Esophagus mucosa (tissue), 1 donor: ENCODE data around the gene COL4A2. TPM values are rescaled to one million over a fixed set of nuclear protein-coding genes. Genes with fewer than 3 reads are reported as not detected.
A peak's percentile ranks its signal among the peaks of the same experiment; 100 is the strongest.
"Not testable (repeated sequence)": the region's sequence is repeated elsewhere in the genome, so short reads cannot be mapped to it uniquely, and the experiment has no call there.

ENCODE experiments used
- ATAC-seq: fragments of 200-7000 bp; cut with Tn5 transposase; one replicate; pipeline ENCODE4 v1.9.1; 2020
- total RNA-seq: library from RNA; stranded (reverse); gene quantifications from one replicate; pipeline ENCODE4 v1.2.4, GENCODE V29; 2023
- donor health status: DM: yes; HTN: yes; CAD: no.

COL4A2 gene
- total RNA-seq, 1 donor from 2014 or later: 30.8 TPM

DNA sequence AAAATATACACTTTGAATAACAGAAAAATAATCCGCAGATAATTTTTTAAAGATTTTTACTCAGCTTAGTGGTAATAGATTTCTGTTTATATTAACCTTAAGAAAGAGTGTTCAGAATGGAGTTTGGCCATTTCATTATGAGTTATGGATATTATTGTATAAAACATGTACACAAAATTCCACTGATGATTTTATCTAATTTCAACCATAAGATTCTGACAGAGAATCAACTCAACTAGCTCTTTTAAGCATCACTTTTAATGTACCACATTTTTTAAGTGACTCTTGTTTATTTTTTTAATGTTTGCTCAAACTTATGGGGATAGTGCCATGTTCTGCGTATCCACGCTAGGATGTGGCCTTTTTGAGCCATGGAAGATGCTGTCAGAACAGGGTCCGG lies 75.7 kb downstream of the COL4A2 start:
- no peak for ATAC-seq

DNA sequence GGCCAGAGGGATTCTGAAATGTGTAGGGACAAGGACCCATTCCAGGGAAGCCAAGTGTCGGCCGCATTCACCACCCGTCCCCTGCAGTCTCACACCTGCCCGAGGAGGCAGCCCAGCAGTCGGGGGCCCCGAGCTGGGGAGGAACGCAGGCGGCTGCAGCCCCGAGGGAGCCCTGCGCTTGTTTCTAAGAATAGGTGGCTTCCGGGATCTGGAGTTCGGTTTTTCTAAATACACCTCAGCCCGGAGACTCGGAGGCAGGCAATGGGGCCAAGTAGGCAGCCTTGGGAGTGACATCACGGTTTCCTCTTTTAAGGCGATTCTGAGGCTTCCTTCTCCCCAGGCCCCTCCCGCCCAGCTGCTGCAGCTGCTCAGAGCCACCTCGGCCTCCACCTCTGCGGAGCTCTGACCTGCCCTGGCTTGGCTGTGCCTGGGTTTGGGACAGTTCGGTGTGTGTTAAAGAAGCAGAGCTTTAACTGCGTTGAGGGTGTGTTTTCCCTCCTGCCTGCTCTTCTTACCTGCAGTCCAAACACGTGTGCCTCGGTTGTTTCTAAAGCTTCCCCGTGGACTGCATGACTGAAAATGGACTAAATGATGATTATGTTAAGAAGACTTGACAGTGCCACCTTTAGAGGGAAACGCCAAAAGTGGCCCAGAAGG lies 80.5 kb downstream of the COL4A2 start:
- peak; percentile 42 for ATAC-seq

DNA sequence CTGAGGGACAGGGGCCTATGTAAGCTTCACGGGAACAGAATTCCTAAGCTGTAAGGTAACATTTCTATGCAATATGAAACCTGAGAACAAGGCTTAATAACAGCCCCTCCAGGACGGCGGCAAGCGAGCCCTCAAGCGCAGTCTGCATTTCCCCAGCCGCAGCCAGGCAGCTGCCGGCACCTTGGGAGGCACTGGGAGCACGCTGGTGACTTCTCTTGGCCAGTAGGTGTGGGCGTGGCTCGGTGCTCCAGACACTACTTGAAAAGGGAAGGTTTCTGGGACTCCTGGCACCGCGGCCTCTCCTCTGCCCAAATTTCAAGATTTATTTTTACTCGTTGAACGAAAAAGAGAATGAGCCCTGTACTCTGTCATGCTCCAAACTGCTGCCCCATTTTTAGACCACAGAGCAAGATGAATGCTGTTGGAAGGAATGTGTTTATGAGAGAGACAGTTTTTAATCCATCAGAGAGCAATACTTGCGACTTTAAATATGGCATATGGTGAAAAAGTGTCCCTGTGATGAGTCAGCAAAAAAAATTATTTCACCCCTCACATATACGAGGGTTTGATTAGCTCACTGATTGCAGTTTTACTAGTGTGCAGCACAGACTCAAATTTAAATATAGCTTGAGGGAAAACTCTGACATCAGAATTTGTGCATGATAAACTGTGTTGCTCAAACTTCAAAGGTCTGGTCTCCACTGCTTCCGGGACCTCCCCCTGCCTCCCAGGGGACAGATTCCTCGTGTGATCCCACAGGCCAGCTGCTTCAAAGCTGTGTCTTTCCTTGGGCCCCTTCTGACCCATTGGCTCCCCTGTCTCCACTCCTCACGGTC lies 81.2 kb downstream of the COL4A2 start:
- ATAC-seq: no peak

DNA sequence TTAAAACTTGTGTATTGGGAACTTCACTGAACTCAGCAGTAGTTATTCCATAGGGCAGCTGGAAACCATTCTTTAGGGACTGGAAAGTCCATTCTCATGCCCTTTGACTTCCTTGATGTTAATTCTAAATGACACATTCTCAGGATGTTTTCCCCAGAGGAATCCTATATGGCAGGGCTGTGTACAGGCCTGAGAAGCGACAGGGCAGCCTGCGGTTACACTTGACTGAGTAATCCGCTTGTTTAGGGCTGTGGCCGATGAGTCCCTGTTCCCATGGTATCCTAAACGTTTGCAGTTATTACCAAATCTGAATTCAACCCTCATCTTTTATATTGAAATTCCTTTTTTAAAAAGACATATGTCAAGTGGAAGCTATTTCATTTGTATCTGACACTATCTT lies 83.5 kb downstream of the COL4A2 start:
- ATAC-seq: no peak

DNA sequence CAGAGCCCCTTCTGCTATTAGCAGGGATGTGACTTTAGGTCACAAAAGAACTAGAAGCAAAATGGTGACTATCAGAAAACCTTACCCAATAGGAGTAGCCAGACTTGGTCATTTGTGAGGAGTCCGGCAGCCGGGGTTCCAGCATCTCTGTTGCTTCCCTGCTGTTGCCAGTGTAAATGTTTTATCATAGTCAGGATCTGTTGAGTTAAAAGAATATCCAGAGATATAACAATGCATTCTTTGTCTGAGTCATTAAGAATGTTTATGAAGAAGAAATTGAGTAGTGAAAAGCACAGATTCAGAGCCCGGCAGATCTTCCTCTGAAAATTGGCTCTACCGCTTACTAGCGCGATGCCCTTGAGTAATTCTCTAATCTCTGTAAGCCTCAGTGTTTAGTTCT lies 84.2 kb downstream of the COL4A2 start:
- no peak for ATAC-seq

DNA sequence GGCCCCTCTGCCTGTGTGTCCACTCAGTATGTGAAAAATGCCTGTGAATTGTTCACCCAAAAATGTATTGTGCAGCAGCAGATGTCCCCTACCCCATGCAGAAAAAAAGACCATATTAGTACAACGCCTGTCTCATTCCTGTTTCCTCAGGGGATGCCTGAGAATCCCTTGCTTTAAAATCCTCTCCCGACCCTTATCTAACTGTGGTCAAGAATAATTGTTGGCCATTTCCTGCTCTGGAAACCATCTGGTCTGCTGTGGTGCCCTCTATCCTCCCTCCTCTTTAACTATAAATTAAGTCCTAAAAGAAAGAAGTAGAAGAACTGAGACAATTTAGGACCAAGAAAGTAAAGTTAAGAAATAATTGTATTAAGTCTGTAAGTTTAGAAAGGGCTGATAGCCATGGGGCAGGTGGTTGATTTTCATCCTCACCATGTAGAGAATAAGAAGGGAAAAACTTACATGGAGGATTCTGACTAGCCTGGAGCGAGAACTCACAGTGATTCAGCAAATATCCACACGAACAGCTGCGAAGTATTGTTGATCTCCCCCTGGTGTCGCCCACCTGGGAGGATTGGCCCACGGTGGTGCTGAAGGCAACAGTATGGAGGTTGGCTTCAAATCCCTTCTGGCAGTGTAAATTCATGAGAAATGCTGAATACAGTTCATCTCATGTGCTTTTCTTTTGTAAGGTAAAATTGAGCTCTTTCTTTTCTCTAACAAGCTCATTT lies 85.6 kb downstream of the COL4A2 start:
- no peak for ATAC-seq

DNA sequence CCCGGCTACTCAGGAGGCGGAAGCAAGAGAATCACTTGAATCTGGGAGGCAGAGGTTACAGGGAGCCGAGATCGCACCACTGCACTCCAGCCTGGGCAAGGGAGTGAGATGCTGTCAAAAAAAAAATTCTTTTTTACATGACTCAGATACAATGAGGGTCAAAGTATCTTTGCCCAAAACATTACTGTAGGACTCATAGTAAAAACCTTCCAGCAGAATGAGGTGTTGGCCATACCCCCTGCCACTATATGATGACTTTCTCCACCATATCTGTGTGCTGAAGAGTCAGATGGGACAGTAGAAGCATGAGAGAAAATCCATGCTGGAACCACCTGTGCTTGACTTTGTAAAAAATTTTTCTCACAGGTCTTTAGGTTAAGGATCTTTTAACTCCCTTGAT lies 86.7 kb downstream of the COL4A2 start:
- no peak for ATAC-seq

DNA sequence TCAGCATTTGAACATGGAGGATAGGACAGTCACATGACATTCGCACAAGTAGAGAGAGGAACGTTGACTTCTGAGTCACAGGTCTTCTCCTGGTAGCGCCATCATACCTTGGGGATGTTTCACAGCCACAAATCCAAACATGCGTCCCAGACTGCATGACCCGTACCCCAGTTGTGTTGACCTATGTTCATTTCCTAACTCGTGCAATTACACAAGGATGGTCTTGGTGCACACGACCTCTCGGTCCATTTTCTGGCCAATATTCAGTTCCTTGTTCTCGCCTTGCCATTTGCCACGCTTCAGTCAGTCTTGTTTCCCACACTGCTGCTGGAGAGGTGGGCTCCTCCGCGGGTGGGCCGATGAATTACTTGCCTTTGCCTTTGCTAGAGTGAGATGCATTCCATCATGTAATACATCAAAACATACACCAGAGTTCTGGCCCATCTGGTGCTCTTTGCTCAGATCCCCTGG lies 87.3 kb downstream of the COL4A2 start:
- no peak for ATAC-seq

DNA sequence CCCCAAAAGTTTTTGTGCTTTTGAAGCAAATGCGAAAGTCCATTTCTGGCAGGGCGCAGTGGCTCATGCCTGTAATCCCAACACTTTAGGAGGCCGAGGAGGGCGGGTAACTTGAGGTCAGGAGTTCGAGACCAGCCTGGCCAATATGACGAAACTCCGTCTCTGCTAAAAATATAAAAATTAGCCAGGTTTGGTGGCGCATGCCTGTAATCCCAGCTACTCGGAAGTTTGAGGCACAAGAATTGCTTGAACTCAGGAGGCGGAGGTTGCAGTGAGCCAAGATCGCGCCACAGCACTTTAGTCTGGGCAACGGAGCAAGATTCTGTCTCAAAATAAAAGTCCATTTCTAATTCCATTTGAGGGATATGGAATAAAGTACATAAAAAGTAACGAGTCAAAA lies 88.5 kb downstream of the COL4A2 start:
- not testable (repeated sequence) for ATAC-seq

DNA sequence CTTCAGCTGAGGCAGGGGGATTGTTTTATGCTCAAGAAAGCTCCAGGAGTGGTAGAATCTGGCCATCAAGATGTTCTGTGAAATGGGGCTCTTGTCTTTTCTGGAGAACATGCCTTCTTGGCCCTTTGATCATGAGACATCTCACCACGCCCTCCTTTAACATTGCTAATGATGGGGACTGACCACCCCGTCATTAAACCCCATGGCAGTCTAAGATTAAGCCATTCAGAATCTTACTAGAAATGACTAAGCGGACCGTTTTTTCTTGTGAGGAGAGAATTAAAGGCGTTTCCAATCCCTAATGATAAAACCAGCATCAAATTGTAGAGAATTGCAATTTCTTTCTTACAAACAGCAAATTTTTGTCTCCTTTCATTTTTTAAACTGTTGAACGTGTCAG lies 89.4 kb downstream of the COL4A2 start:
- ATAC-seq: no peak

DNA sequence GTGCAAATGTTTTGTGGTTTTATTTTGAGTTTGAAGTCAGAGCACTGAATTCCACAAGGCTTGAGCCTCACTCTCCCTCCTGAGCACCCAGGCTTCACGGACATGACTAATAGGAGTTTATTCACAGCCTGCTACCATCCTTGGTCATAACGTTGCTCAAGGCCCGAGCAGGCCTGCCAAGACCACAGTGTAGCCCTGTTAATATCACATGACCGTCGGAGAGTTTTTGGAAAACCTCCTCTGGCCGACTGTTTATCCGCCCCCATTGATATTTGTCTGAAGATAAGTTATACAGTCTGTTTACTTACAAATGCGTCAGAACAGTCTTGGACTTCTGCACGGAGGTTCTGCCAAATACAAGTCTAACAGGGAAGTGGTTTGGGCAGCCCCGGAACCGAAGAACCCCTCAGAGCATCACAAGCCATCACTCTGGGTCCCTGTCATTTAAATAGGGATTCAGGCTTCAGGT lies 89.9 kb downstream of the COL4A2 start:
- ATAC-seq: peak; percentile 46

DNA sequence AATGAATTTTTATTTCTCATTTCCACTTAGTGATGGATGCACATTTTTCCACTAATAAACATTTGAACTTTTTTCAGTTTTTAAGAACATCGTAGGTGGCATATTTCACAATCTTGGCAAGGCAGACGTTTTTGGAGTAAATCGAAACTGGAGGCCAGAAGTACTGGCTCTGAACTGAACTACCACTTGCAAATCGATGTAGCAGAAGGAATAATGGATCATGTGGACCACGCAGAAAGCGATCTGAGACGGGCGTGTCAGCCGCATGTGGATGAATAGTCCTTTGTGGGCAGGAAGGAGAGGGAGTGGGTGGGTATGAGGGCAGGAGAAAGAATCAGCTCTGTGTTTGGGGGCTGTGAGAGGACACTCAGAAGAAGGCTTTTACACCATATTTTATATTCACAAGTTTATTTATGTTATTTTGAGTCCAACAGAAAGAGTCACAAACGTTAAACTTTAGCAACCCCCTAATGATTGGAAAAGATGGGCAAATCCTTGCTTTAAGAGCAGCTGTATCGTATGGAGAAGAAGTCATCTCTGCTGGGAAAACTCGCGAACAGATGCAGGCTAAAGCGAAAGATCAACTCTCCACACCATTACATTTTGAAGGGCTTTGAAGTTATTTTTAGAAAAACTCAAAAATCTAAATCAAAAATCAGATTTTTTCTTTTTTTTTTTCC lies 90.5 kb downstream of the COL4A2 start:
- ATAC-seq: no peak

DNA sequence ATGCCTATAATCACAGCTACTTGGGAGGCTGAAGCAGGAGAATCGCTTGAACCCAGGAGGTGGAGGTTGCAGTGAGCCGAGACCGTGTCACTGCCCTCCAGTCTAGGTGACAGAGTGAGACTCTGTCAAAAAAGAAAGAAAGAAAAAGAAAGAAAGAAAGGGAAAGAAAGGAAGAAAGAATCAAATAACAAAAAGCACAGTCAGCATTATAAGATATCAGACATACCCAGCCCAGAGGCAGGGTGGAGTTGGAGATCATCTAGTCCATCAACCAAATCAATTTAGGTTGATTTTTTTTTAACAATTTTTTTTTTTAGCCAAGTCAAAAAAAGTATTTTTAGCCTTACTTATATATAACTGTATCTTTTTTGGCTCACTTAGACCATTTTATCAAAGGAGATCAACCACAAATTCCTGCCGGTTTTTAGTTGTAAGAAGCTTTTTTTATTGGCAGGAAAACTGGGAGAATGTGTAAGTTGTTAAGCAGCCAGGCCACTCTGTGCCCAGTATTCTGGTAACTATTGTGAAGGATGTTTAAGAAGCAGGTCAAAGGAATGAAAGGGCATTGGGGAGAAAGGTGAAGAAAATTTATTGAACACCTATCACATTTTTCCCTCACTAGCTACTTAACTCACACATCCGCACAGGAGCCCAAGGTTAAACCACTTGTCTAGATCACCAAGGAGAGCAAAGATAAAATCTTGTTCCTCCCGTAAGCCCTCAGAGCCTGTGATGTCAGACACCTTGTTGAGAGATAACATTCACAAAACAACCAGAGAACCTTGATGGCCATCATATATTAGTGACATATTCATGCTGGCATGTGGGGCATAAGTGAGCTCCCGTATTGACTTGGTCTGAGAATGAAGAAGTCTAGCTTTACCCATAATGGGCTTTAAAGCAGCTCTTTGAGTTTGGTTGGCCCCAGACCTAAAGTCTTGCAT lies 91.8 kb downstream of the COL4A2 start:
- ATAC-seq: no peak

DNA sequence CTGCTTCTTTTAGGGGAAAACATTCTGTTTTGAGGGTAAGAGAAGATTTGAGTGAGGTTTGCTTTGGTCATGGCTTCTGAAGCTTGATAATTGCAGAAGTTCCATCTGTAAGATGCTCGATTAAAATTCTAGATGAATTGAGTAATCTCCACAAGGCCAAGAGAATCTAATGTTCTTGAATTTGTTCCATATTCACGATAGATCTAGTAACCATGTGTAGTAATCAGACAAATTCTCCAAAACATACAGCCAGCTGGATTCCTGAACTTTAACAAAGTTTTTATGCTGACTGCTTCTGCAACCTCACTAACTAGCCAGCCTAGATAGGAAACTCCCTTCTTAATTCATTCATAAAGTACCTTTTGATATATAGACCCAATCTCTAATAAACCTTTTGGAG lies 92.7 kb downstream of the COL4A2 start:
- no peak for ATAC-seq

DNA sequence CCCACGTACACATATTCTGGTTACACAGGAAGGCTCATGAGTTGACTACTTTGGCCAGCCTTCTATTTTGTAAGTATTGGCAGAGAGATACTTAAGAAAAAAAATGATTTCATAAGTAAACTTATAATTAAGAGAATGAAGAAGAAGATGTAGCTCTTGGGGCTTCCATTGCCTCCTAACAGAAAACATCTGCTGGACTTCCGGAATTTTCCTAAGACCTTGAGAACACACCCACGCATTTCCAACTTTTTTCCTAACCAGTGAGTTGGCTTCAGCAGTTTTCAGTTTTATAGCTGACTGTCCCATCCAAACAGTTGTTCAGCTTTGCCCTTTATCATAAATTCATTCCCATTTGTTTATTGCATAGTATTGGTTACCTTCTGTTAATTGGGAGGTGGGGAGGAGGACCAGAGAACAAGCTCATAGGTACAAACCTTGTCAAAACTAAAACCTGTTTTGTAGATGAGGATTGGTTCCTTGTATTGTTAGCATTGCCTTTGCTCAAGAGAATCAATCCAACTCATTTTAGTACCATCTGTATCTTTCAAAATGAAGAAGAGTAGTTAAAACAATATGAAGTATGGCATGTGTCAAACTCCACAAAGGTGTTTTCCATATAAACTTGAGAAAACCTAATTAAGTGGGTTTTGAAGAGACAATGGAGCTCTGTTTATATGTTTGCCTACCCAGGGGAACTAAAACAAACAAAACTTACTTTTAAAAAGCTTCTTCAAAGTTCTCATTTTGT lies 93.9 kb downstream of the COL4A2 start:
- ATAC-seq: no peak

DNA sequence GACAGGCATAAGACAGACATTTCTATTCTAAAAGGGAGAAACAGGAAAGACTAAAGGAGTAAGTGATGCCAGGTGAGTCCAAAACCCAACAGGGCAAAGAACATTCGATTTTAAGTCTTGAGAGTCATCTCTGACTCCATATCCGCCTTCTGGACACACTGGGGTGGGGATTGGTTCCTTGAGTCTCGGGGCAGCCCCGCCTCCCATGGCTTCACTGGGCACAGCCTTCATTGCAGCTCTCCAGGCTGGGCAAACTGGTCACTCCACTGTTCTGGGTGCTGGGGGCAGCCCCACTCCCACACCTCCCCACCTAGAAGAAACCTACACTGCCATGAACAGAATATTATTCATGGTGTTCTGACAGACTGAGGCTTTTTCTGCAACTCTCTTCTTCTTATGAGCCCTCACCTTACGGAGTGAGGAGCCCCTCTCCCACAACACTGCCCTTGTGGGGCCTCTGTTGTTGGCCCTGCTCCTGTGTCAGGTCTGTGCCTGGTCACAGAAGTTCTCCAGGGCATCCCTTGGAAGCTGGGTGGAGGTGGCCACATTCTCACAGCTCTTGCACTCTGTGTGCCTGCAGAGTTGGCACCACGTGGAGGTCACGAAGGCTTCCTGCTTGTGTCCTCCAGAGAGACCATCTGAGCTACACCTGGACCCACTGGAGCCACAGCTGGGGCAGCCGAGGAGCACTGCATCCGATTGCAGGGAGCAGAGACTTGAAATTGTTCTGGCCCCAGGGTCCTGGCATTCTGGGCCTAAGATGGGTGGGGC lies 95.4 kb downstream of the COL4A2 start:
- no peak for ATAC-seq

DNA sequence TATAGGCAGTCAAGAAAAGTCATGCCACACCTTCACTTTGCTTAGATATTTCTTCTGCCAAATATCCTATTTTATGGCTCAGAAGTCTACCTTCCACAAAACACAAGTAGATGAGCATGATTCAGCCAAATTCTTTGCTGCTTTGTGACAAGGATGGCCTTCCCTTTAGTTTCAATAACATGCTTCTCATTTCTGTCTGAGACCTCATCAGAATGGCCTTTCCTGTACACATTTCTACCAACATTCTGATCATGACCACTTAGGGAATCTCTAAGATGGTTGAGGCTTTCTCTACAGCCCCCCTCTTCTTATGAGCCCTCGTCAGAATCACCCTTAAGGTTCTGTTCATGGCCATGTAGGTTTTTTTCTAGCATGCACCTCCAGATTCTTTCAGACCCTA lies 96.2 kb downstream of the COL4A2 start:
- no peak for ATAC-seq

DNA sequence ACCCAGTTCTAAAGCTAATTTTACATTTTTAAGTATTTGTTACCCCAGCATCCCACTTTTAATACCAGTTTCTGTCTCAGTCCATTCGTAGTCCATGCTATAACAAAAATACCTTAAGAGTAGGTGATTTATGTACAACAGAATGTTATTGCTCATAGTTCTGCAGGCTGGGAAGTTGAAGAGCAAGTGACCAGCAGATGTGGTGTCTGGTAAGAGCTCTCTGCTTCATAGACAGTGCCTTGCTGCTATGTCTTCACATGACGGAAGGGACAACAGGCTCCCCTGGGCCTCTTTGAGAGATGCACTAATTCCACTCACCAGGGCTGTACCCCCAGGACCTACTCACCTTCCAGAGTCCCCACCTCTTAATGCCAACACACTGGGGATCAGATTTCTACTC lies 96.6 kb downstream of the COL4A2 start:
- ATAC-seq: no peak

DNA sequence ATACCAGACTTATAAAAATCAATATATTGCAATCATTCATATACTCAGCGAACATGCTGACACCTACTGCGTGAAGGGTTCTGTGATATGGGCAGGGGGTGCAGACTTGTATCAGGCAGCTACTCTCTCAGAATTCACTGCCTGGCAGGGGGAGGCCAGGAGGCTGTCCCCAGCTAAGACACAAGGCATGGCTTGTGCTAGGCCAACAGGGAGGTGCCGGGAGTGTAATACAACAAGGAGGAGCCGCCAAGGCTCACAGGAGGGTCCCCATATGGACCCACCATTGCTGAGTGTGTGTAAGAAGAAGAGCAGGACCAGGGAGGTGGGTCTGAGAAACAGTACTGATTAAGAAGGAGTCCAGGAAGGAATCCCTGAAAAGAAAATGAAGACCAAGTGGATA lies 97.2 kb downstream of the COL4A2 start:
- ATAC-seq: no peak
